Measurements from ENCODE around the gene ERFL. TPM values are rescaled to one million over a fixed set of nuclear protein-coding genes. Genes with fewer than 3 reads are reported as not detected.

The ERFL gene
- total and polyA plus RNA-seq, 2 donors (not counting 1 experiment from before 2014, with no cell fraction given), result 2.3 to 5.5 TPM

DNA sequence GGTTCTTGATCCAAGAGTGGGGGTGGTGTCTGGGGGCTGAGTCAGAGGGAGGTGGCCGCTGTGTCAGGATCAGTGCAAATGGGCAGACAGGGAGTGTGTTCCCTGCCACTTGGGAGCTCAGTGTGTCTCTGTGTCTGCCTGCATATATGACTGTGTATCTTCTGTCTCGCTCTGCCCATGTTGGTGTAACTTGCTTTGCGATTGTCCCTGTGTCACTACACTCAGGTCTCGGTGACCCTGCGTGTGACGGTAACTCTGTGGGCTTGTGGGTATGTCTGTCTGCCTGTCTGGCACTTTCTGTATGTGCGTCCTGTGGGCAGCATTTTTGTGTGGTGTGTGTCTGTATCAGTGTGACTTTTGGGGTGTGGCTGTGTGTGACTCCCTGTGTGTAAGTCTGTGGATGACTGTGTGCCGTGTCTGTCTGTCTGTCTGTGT lies 8.2 kb upstream of the ERFL start:
- CTCF ChIA-PET, result interaction anchor here (1.3 to 2.3 kb wide), 6 partner anchors 9 to 76 kb away, joined by 4 to 24 read pairs (median 8); partner anchors contain the start of gene RPS19
- no peak overlapping the region for H2AFZ ChIP-seq (ENCODE audit: insufficient read depth, low read depth, low read length, poor library complexity, severe bottlenecking)
- no peaks in the 10 kb centered on the region for H4K20me1 ChIP-seq (ENCODE audit: control insufficient read depth, insufficient read depth, low read length, poor library complexity, severe bottlenecking)
- H3K4me1 Mint-ChIP-seq, result peaks cover 49% of the 10 kb centered on the region
- intact Hi-C loops (cut with micrococcal nuclease), result no loop called here
- H3K9me3 ChIP-seq (ENCODE audit: control extremely low read depth in 1 of 3, control insufficient read depth in 2 of 3, insufficient read depth in 1 of 3, low read length in 2 of 3), result no peaks in the 10 kb centered on the region
- H3K4me1 ChIP-seq (ENCODE audit: control insufficient read depth in 2 of 2, insufficient read depth in 2 of 2, low read length in 2 of 2), result peaks cover 34 to 65% of the 10 kb centered on the region in 2 donors
- no peak for DNase-seq
- H3K9ac ChIP-seq (ENCODE audit: low read length), result no peak overlapping the region
- no peaks in the 10 kb centered on the region for H3K27me3 ChIP-seq (replicated peaks in 1 of 4; ENCODE audit: control extremely low read depth in 1 of 4, control insufficient read depth in 3 of 4, insufficient read depth in 4 of 4, low read length in 3 of 4)
- ATAC-seq (ENCODE audit: low read depth), result no peak
- no peaks in the 10 kb centered on the region for H3K9me3 Mint-ChIP-seq (ENCODE audit: insufficient read depth)
- WGBS (ENCODE audit: insufficient coverage), result 87% methylated on average over 8 of the region's 8 CpGs
- H3K79me2 ChIP-seq (ENCODE audit: control insufficient read depth, insufficient read depth, low read length), result peaks cover 11% of the 10 kb centered on the region
- no peak overlapping the region for H3K4me2 ChIP-seq (replicated peaks; ENCODE audit: low read depth, low read length, poor library complexity, severe bottlenecking)
- no peak overlapping the region for H3K27ac ChIP-seq (ENCODE audit: low read length in 2 of 2)
- TF ChIP-seq, protein P1, sequence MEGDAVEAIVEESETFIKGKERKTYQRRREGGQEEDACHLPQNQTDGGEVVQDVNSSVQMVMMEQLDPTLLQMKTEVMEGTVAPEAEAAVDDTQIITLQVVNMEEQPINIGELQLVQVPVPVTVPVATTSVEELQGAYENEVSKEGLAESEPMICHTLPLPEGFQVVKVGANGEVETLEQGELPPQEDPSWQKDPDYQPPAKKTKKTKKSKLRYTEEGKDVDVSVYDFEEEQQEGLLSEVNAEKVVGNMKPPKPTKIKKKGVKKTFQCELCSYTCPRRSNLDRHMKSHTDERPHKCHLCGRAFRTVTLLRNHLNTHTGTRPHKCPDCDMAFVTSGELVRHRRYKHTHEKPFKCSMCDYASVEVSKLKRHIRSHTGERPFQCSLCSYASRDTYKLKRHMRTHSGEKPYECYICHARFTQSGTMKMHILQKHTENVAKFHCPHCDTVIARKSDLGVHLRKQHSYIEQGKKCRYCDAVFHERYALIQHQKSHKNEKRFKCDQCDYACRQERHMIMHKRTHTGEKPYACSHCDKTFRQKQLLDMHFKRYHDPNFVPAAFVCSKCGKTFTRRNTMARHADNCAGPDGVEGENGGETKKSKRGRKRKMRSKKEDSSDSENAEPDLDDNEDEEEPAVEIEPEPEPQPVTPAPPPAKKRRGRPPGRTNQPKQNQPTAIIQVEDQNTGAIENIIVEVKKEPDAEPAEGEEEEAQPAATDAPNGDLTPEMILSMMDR (IDR thresholded peaks at IDR 0.05), result no peak
- TF ChIP-seq EZH2 (IDR thresholded peaks at IDR 0.05; ENCODE audit: borderline replicate concordance, insufficient read depth, low read depth, low read length, poor library complexity, severe bottlenecking), result no peak
- no peaks in the 10 kb centered on the region for H3K36me3 ChIP-seq (replicated peaks in 1 of 2; ENCODE audit: control extremely low read depth in 1 of 2, control insufficient read depth in 1 of 2, extremely low read depth in 1 of 2, insufficient read depth in 2 of 2, low read length in 1 of 2)
- peak overlapping the region; percentile 68 for H3K27ac Mint-ChIP-seq
- POLR2A ChIA-PET, result interaction anchor here (1.8 to 1.9 kb wide), 3 partner anchors 9 to 61 kb away, joined by 7 to 14 read pairs (median 9); partner anchors contain the start of gene ARHGEF1
- no peak overlapping the region for H3K4me3 ChIP-seq (ENCODE audit: control extremely low read depth in 1 of 5, extremely low read depth in 1 of 5, insufficient read depth in 1 of 5, low read depth in 2 of 5, low read length in 4 of 5)
- H3K27me3 Mint-ChIP-seq, result no peaks in the 10 kb centered on the region
- H3K4me3 Mint-ChIP-seq, result peak overlapping the region; percentile 7

DNA sequence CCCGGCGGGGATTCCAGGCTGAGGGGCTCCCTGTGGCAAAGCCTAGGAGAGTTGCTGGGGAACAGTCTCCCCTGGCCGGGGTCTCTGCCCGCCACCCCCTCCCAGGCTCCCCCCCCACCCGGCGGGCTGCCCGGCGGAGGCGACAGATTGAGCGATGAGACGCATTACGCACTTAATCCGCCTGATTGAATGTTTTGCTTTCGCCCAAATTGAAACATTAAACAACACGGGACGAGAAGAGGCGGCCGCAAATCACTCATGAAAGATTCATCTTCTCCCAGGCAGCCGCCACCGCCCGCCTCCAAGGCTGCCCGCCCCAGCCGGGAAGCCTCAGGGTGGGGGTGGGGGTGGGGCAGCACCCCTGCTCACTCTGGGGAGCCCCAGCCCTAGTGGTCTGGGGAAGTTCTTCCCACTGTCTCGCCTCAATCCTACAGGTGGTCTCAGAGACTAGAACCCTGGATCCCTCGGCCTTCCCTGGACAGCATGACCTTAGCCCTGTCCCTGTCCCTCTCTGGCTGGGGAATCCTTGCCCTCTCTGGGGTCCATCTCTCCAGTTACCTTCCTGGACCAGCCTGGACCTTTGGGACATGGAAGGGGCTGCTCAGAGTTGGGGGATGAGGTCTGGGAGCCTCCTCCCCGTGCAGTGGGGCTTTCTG lies 7.6 kb upstream of the ERFL start:
- Histone ChIP-seq H3K9ac (ENCODE audit: low read length) (no peak overlapping the region), H3K4me3 (ENCODE audit: control extremely low read depth in 1 of 5, extremely low read depth in 1 of 5, insufficient read depth in 1 of 5, low read depth in 2 of 5, low read length in 4 of 5) (no peak overlapping the region), H3K9me3 (ENCODE audit: control extremely low read depth in 1 of 3, control insufficient read depth in 2 of 3, insufficient read depth in 1 of 3, low read length in 2 of 3) (no peaks in the 10 kb centered on the region), H3K4me2 (replicated peaks; ENCODE audit: low read depth, low read length, poor library complexity, severe bottlenecking) (no peak overlapping the region), H3K79me2 (ENCODE audit: control insufficient read depth, insufficient read depth, low read length) (peaks cover 11% of the 10 kb centered on the region), H2AFZ (ENCODE audit: insufficient read depth, low read depth, low read length, poor library complexity, severe bottlenecking) (no peak overlapping the region), H3K4me1 (ENCODE audit: control insufficient read depth in 2 of 2, insufficient read depth in 2 of 2, low read length in 2 of 2) (peaks cover 34 to 65% of the 10 kb centered on the region in 2 donors), H3K36me3 (replicated peaks in 1 of 2; ENCODE audit: control extremely low read depth in 1 of 2, control insufficient read depth in 1 of 2, extremely low read depth in 1 of 2, insufficient read depth in 2 of 2, low read length in 1 of 2) (no peaks in the 10 kb centered on the region), H3K27me3 (replicated peaks in 1 of 4; ENCODE audit: control extremely low read depth in 1 of 4, control insufficient read depth in 3 of 4, insufficient read depth in 4 of 4, low read length in 3 of 4) (peaks cover 0 to under 1% (median 0%) of the 10 kb centered on the region in 4 experiments), H4K20me1 (ENCODE audit: control insufficient read depth, insufficient read depth, low read length, poor library complexity, severe bottlenecking) (no peaks in the 10 kb centered on the region), H3K27ac (ENCODE audit: low read length in 2 of 2) (no peak overlapping the region)
- ChIA-PET POLR2A (interaction anchor here (1.8 to 1.9 kb wide), 2 partner anchors 10 to 61 kb away, joined by 7 to 14 read pairs; no protein-coding TSS in a partner anchor), CTCF (interaction anchor here (0.5 to 5.4 kb wide), 8 partner anchors 8 to 76 kb away, joined by 3 to 54 read pairs (median 6); partner anchors contain the start of gene RPS19)
- WGBS (ENCODE audit: insufficient coverage), result 70% methylated on average over 6 of the region's 26 CpGs
- intact Hi-C loops (cut with micrococcal nuclease), result loop anchor here (1.0 to 2.0 kb wide), 4 partner anchors 15 to 77 kb away; partner anchors contain the start of gene RABAC1
- no peak overlapping the region for H3K4me3 Mint-ChIP-seq
- no peak for DNase-seq
- no peak for ATAC-seq (ENCODE audit: low read depth)
- H3K4me1 Mint-ChIP-seq, result peaks cover 48% of the 10 kb centered on the region
- no peak for TF ChIP-seq EZH2 (IDR thresholded peaks at IDR 0.05; ENCODE audit: borderline replicate concordance, insufficient read depth, low read depth, low read length, poor library complexity, severe bottlenecking)
- TF ChIP-seq, protein P1 (IDR thresholded peaks at IDR 0.05), result no peak
- H3K27me3 Mint-ChIP-seq, result no peaks in the 10 kb centered on the region
- no peaks in the 10 kb centered on the region for H3K9me3 Mint-ChIP-seq (ENCODE audit: insufficient read depth)
- H3K27ac Mint-ChIP-seq, result no peak overlapping the region
